NCI-H446 (cell line): ENCODE measurements around the gene PTPRM.

Experiments used
- DNase-seq, 2 experiments: peaks; one replicate each; lab custom pipeline; 2025; lab: John Stamatoyannopoulos, UW

The PTPRM gene

GRCh38 chr18:8391068-8391467 lies 824.0 kb downstream of the PTPRM start:
- no peak for DNase-seq

GRCh38 chr18:8396254-8396653 lies 829.1 kb downstream of the PTPRM start:
- no peak for DNase-seq

- no peak for DNase-seq
These were observed 829.9 kb downstream of the PTPRM start for GRCh38 chr18:8397034-8397433.

GRCh38 chr18:8399138-8399537 lies 832.0 kb downstream of the PTPRM start:
- no peak for DNase-seq

- DNase-seq = no peak
These were observed 833.2 kb downstream of the PTPRM start for GRCh38 chr18:8400193-8400752.

GRCh38 chr18:8400825-8401224 lies 833.7 kb downstream of the PTPRM start:
- DNase-seq = no peak

GRCh38 chr18:8401606-8402005 lies 834.5 kb downstream of the PTPRM start:
- DNase-seq = no peak

- DNase-seq = no peak
These were observed 835.1 kb downstream of the PTPRM start for GRCh38 chr18:8402237-8402636.

GRCh38 chr18:8403713-8404112 lies 836.6 kb downstream of the PTPRM start:
- DNase-seq = no peak

- DNase-seq = no peak
These were observed 839.2 kb downstream of the PTPRM start for GRCh38 chr18:8406186-8406867.

- no peak for DNase-seq
These were observed 839.7 kb downstream of the PTPRM start for GRCh38 chr18:8406868-8407250.

GRCh38 chr18:8409151-8409550 lies 842.0 kb downstream of the PTPRM start:
- DNase-seq = no peak

GRCh38 chr18:8411492-8411891 lies 844.4 kb downstream of the PTPRM start:
- DNase-seq = no peak

GRCh38 chr18:8412117-8412516 lies 845.0 kb downstream of the PTPRM start:
- DNase-seq = no peak

- no peak for DNase-seq
These were observed 846.1 kb downstream of the PTPRM start for GRCh38 chr18:8413189-8413588.

GRCh38 chr18:8413751-8414150 lies 846.6 kb downstream of the PTPRM start:
- no peak for DNase-seq

GRCh38 chr18:8416212-8417019 lies 849.3 kb downstream of the PTPRM start:
- DNase-seq = no peak

- no peak for DNase-seq
These were observed 855.3 kb downstream of the PTPRM start for GRCh38 chr18:8422391-8422790.

- no peak for DNase-seq
These were observed 856.0 kb downstream of the PTPRM start for GRCh38 chr18:8423051-8423557.

- DNase-seq = no peak
These were observed 857.4 kb downstream of the PTPRM start for GRCh38 chr18:8424481-8424880.

- no peak for DNase-seq
These were observed 858.0 kb downstream of the PTPRM start for GRCh38 chr18:8424917-8425725.

- DNase-seq = no peak
These were observed 859.3 kb downstream of the PTPRM start for GRCh38 chr18:8426401-8426800.
